DOHH2 (cell line): ENCODE measurements around the gene VPS52.

Experiments used
- H3F3A ChIP-seq: fragments of 200-600 bp; sonication (generic), shearing (Covaris generic); 2 replicates; pipeline ENCODE4 v1.6.0; 2016; ENCODE audit warnings: antibody characterized with exemption, mild to moderate bottlenecking; ENCODE audit not compliant: control insufficient read depth, insufficient read depth
- H3K27ac ChIP-seq: fragments of 200-600 bp; sonication (generic); 2 replicates; pipeline ENCODE4 v1.5.1; 2014; ENCODE audit warnings: low read depth, mild to moderate bottlenecking, low read length, moderate library complexity
- H3K27me3 ChIP-seq: fragments of 200-600 bp; sonication (generic); 2 replicates; pipeline ENCODE4 v1.6.1; 2014; ENCODE audit warnings: mild to moderate bottlenecking, low read length, mixed read lengths; ENCODE audit not compliant: control insufficient read depth
- H3K36me3 ChIP-seq: fragments of 200-600 bp; sonication (generic); 2 replicates; pipeline ENCODE4 v1.6.1; 2014; ENCODE audit warnings: mild to moderate bottlenecking, low read length, moderate library complexity, mixed read lengths; ENCODE audit not compliant: control insufficient read depth
- H3K4me1 ChIP-seq: fragments of 200-600 bp; sonication (generic); 2 replicates; pipeline ENCODE4 v1.6.1; 2014; ENCODE audit warnings: mild to moderate bottlenecking, low read length, mixed read lengths; ENCODE audit not compliant: control insufficient read depth
- H3K4me2 ChIP-seq: fragments of 200-600 bp; sonication (generic); 2 replicates; pipeline ENCODE4 v1.6.0; 2014; ENCODE audit warnings: mild to moderate bottlenecking, low read length, moderate library complexity
- H3K4me3 ChIP-seq: fragments of 200-600 bp; sonication (generic); 2 replicates; pipeline ENCODE4 v1.5.1; 2014; ENCODE audit warnings: mild to moderate bottlenecking, low read length, mixed read lengths
- H3K79me2 ChIP-seq: fragments of 200-600 bp; sonication (generic); 2 replicates; pipeline ENCODE4 v1.6.1; 2014; ENCODE audit warnings: mild to moderate bottlenecking, low read length, mixed read lengths; ENCODE audit not compliant: control insufficient read depth
- H3K9me2 ChIP-seq: fragments of 200-600 bp; sonication (generic); replicated peaks from 2 replicates; pipeline ENCODE4 v1.6.1; 2014; ENCODE audit warnings: mild to moderate bottlenecking, low read length, mixed read lengths; ENCODE audit not compliant: control insufficient read depth
- H3K9me3 ChIP-seq: fragments of 200-600 bp; sonication (generic); 2 replicates; pipeline ENCODE4 v1.6.1; 2014; ENCODE audit warnings: antibody characterized with exemption, low read length, mixed read lengths; ENCODE audit not compliant: control insufficient read depth, insufficient read depth
- H4K20me1 ChIP-seq: fragments of 200-600 bp; sonication (generic); 2 replicates; pipeline ENCODE4 v1.6.0; 2014; ENCODE audit warnings: low read depth, mild to moderate bottlenecking, antibody characterized with exemption, low read length, moderate library complexity; ENCODE audit not compliant: control insufficient read depth, insufficient read depth
- CTCF ChIP-seq: fragments of 200-600 bp; sonication (generic); IDR thresholded peaks from one replicate; pipeline ENCODE4 v1.5.1; 2014; ENCODE audit warnings: antibody characterized with exemption, mild to moderate bottlenecking, low read depth, low read length; ENCODE audit not compliant: poor library complexity, severe bottlenecking
- EZH2phosphoT487 ChIP-seq: fragments of 200-600 bp; sonication (generic); IDR thresholded peaks from 2 replicates; pipeline ENCODE4 v1.6.1; 2017; ENCODE audit warnings: borderline replicate concordance, mild to moderate bottlenecking, antibody characterized with exemption, low read length, moderate library complexity, mixed read lengths

The VPS52 gene

GRCh38 chr6:33319939-33320314 is 48.3 kb upstream of the VPS52 start:
- H4K20me1 ChIP-seq, result 0 out of 2 replicates have a peak, but pooled peaks cover 7% of the 10 kb centered on the region
- H3K36me3 ChIP-seq, result peaks cover 65% of the 10 kb centered on the region
- no peaks in the 10 kb centered on the region for H3K9me2 ChIP-seq
- H3K27ac ChIP-seq, result peak overlapping the region; percentile 79
- peaks cover 36% of the 10 kb centered on the region for H3F3A ChIP-seq
- no peaks in the 10 kb centered on the region for H3K9me3 ChIP-seq
- TF ChIP-seq EZH2phosphoT487 (no peak), CTCF (no peak)
- H3K27me3 ChIP-seq, result no peaks in the 10 kb centered on the region
- H3K4me2 ChIP-seq, result peak overlapping the region; percentile 90
- H3K79me2 ChIP-seq, result peaks cover 52% of the 10 kb centered on the region
- H3K4me1 ChIP-seq, result peaks cover 64% of the 10 kb centered on the region
- peak overlapping the region; percentile 85; the same call in 1 of the 2 replicates for H3K4me3 ChIP-seq

GRCh38 chr6:33318426-33319073 is 46.9 kb upstream of the VPS52 start:
- H3K27ac ChIP-seq, result peak overlapping the region; percentile 79
- peaks cover 63% of the 10 kb centered on the region for H3K36me3 ChIP-seq
- H3K79me2 ChIP-seq, result peaks cover 58% of the 10 kb centered on the region
- TF ChIP-seq CTCF (no peak), EZH2phosphoT487 (no peak)
- peak overlapping the region; percentile 90 for H3K4me2 ChIP-seq
- peaks cover 32% of the 10 kb centered on the region for H3F3A ChIP-seq
- no peaks in the 10 kb centered on the region for H3K27me3 ChIP-seq
- peak overlapping the region; percentile 82 for H3K4me3 ChIP-seq
- H4K20me1 ChIP-seq, result 0 out of 2 replicates have a peak, but pooled peaks cover 7% of the 10 kb centered on the region
- no peaks in the 10 kb centered on the region for H3K9me3 ChIP-seq
- H3K9me2 ChIP-seq, result no peaks in the 10 kb centered on the region
- peaks cover 60% of the 10 kb centered on the region for H3K4me1 ChIP-seq

- Histone ChIP-seq H3K27me3 (no peaks in the 10 kb centered on the region), H3K9me3 (no peaks in the 10 kb centered on the region), H3K4me2 (peak within 1 kb of the TSS; percentile 90), H3K27ac (peak within 1 kb of the TSS; percentile 79), H3K36me3 (peaks cover 68% of the 10 kb centered on the region), H3F3A (peaks cover 29% of the 10 kb centered on the region), H4K20me1 (0 out of 2 replicates have a peak, but pooled peaks cover 7% of the 10 kb centered on the region), H3K79me2 (peaks cover 63% of the 10 kb centered on the region), H3K9me2 (no peaks in the 10 kb centered on the region), H3K4me3 (peak within 1 kb of the TSS; percentile 82), H3K4me1 (peaks cover 58% of the 10 kb centered on the region)
- TF ChIP-seq EZH2phosphoT487 (no peak), CTCF (no peak)
These were observed 46.2 kb upstream of the VPS52 start, which contains the start of gene ZBTB22 for GRCh38 chr6:33317669-33318425. TSS of gene ZBTB22 (minus strand) at chr6:33317744. CDS start at chr6:33316916, 828 bp downstream.
